Transverse colon (tissue), 4 donors: ENCODE data around the gene ANKMY2. TPM values are rescaled to one million over a fixed set of nuclear protein-coding genes. Genes with fewer than 3 reads are reported as not detected.

Experiments
- DNase-seq: peaks from one replicate; pipeline ENCODE4 v3.0.0-alpha.2; 2019
- H3K27ac ChIP-seq, 4 donors: fragments of 200-600 bp; sonication (generic); 2 replicates each; pipeline ENCODE4 v1.5.1; 2016 to 2018; ENCODE audit warnings: inconsistent platforms in 4 of 4
- H3K27me3 ChIP-seq: fragments of 200-600 bp; sonication (generic); 2 replicates; pipeline ENCODE4 v1.5.1; 2017; ENCODE audit warnings: inconsistent platforms
- H3K36me3 ChIP-seq, 4 donors: fragments of 200-600 bp; sonication (generic); 2 replicates each; pipeline ENCODE4 v1.5.1; 2017 to 2019; ENCODE audit warnings: inconsistent platforms in 4 of 4
- H3K4me1 ChIP-seq, 4 donors: fragments of 200-600 bp; sonication (generic); 2 replicates each; pipeline ENCODE4 v1.5.1; 2017 to 2020; ENCODE audit warnings: inconsistent platforms in 4 of 4
- H3K4me3 ChIP-seq, 4 donors: fragments of 200-600 bp; sonication (generic); 1 replicate in 1 of 4; 2 replicates in 3 of 4; pipeline versions ENCODE4 v1.5.1 to v1.6.1; 2017 to 2019; ENCODE audit warnings: inconsistent platforms in 4 of 4
- H3K9me3 ChIP-seq, 2 donors: fragments of 200-600 bp; sonication (generic); 2 replicates each; pipeline ENCODE4 v1.5.1; 2017 to 2019; ENCODE audit warnings: inconsistent platforms in 2 of 2
- EP300 ChIP-seq: sonication (generic); formaldehyde crosslinking; IDR thresholded peaks from one replicate; pipeline ENCODE4 v1.6.1; 2017; ENCODE audit warnings: antibody characterized with exemption, low read depth
- POLR2A ChIP-seq: fragments of 450-650 bp; IDR thresholded peaks from one replicate; pipeline ENCODE4 v1.6.1; 2016; ENCODE audit warnings: antibody characterized with exemption, mild to moderate bottlenecking, moderate library complexity
- POLR2AphosphoS5 ChIP-seq, 3 donors: sonication (generic); formaldehyde crosslinking; IDR thresholded peaks; one replicate each; pipeline ENCODE4 v1.6.1; 2016; ENCODE audit warnings: antibody characterized with exemption in 3 of 3
- WGBS, 2 donors: methylation state at CpG; one replicate each; pipeline ENCODE4 v1.1.5; 2018; ENCODE audit warnings: low coverage in 1 of 2; 5-methylcytosine and 5-hydroxymethylcytosine counted together
- in situ Hi-C, 4 donors: fragments of 200-750 bp; cut with MboI; loops; one replicate each; pipeline versions ENCODE4 v1.15.0 to v1.15.1; 2017; ENCODE audit warnings: low sequenced_read_pairs in 3 of 4, low pct_ligation_motif_present in 1 of 4, low pct_unique_long_range_greater_than_20kb in 1 of 4
- intact Hi-C: fragments of 100-400 bp; cut with DNase I; formaldehyde crosslinking; loops from one replicate; pipeline ENCODE4 v1.15.1; 2023; ENCODE audit warnings: low total_unique reads
- total RNA-seq, 4 donors: library from RNA; depleted of rRNA; stranded (reverse); fragments of >200 nt; gene quantifications; one replicate each; pipeline ENCODE4 v1.1.0, GENCODE V29; 2016
- TF ChIP-seq, protein P1 (sequence below), 5 experiments: fragments of 200-600 bp in 3 of 5; fragments of 450-650 bp in 2 of 5; sonication (generic) in 3 of 5; IDR thresholded peaks; 1 replicate in 2 of 5; 2 replicates in 3 of 5; pipeline ENCODE4 v1.5.1; 2016 to 2017; ENCODE audit warnings: antibody characterized with exemption in 5 of 5, inconsistent platforms in 3 of 5, mild to moderate bottlenecking in 2 of 5, moderate library complexity in 1 of 5

Gene ANKMY2
- total RNA-seq, 4 donors from 2014 or later: 0.75 to 22.5 (median 12.0) TPM

DNA sequence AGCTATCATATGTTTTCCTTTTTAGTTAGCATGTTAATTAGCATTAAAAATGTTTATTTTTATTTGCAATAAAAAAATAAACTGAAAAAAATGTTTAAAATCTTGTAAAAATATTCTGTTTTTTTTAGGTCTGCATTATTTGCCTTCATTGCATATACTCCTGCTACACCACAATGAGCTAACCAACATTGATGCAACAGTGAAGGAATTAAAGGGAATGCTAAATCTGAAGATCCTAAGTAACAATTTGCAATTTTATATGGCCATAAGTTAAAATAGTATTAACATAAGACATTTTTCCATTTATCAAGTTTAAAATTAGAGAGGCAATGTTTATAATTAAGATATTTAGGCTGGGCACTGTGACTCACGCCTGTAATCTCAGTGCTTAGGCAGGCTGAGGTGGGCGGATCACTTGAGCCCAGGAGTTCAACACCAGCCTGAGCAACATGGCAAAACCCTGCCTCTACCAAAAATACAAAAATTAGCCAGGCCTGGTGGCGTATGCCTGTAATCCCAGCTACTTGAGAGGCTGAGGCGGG is 86.7 kb downstream of the ANKMY2 start:
- Histone ChIP-seq H3K4me3 (no peak overlapping the region), H3K4me1 (no peaks in the 10 kb centered on the region), H3K36me3 (no peaks in the 10 kb centered on the region), H3K27ac (no peak overlapping the region), H3K27me3 (no peaks in the 10 kb centered on the region), H3K9me3 (no peaks in the 10 kb centered on the region)
- no peak for DNase-seq
- intact Hi-C loops (no loop called here), in situ Hi-C loops (loop anchor here in 2 of 4 donors (25.0 kb wide), 2 partner anchors 122 to 472 kb away; no protein-coding TSS in a partner anchor)
- TF ChIP-seq, protein P1, sequence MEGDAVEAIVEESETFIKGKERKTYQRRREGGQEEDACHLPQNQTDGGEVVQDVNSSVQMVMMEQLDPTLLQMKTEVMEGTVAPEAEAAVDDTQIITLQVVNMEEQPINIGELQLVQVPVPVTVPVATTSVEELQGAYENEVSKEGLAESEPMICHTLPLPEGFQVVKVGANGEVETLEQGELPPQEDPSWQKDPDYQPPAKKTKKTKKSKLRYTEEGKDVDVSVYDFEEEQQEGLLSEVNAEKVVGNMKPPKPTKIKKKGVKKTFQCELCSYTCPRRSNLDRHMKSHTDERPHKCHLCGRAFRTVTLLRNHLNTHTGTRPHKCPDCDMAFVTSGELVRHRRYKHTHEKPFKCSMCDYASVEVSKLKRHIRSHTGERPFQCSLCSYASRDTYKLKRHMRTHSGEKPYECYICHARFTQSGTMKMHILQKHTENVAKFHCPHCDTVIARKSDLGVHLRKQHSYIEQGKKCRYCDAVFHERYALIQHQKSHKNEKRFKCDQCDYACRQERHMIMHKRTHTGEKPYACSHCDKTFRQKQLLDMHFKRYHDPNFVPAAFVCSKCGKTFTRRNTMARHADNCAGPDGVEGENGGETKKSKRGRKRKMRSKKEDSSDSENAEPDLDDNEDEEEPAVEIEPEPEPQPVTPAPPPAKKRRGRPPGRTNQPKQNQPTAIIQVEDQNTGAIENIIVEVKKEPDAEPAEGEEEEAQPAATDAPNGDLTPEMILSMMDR (IDR thresholded peaks at IDR 0.05): no peak
- TF ChIP-seq POLR2AphosphoS5 (IDR thresholded peaks at IDR 0.05): no peak
- no peak for TF ChIP-seq POLR2A
- no peak for TF ChIP-seq EP300
- WGBS, 2 donors: 94% methylated on average over 2 to 4 of the region's 4 CpGs

DNA sequence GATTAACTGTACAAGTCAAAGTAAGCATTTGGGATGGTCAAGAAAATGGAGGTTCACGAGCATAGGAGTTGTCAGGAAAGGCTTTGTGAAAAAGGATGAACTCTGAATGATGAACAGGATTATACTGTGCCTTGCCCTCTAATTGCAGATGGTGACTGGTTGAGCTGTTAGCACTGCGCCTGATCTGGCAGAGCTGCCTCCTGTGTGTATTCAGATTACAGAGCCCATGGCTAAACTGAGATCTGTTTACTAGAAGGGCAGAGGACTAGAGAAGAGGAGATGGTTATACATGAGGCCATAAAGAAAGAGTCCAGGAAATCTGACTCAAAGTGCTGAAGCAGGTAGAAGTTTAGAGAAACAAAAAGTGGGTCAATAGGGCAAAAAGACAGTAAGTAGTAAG is 89.2 kb downstream of the ANKMY2 start:
- no peak overlapping the region for H3K4me3 ChIP-seq
- TF ChIP-seq, protein P1 (IDR thresholded peaks at IDR 0.05): no peak
- TF ChIP-seq POLR2AphosphoS5 (IDR thresholded peaks at IDR 0.05) (no peak), POLR2A (no peak), EP300 (no peak)
- in situ Hi-C loops (loop anchor here in 2 of 4 donors (25.0 kb wide), 2 partner anchors 119 to 469 kb away; no protein-coding TSS in a partner anchor), intact Hi-C loops (no loop called here)
- no peaks in the 10 kb centered on the region for H3K36me3 ChIP-seq
- no peak overlapping the region for H3K27ac ChIP-seq
- no peaks in the 10 kb centered on the region for H3K4me1 ChIP-seq
- no peaks in the 10 kb centered on the region for H3K27me3 ChIP-seq
- 50 to 89% methylated on average over 2 of the region's 2 CpGs for WGBS, 2 donors
- H3K9me3 ChIP-seq: no peaks in the 10 kb centered on the region
- no peak for DNase-seq

DNA sequence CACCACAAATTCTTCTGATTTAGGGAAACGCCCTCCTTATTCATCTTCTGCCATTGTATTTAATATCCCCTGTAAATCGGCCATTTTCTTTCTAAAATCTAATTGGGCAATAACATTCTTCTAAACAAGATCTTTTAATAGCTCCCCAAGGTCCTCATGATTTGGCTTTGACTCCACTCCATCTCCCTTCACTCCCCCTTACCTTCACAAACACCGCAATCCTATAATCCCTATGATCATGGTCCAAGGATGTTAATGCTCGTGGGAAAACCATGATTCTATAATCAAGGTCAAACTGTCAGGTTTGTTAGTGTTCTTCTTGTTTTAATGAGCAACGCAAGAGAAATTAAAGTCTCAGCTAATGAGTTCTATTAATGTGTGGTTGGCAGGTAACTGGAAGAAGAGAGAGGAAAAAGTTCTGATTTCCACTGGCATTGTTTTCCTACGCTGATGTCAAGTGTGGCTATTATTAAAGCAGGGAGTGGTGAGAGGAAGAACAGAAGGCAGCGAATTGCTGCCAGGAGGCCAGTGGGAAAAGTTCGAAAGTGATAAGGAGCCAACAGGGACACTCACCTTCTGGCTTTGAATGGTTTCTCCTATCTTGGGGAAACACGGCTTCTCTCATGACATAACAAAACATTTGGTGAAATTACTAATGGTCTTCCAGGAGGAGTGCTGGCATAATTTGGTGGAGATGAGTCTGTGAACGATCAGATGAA is 90.9 kb downstream of the ANKMY2 start:
- TF ChIP-seq EP300: no peak
- TF ChIP-seq POLR2AphosphoS5 (IDR thresholded peaks at IDR 0.05): no peak
- no peak for TF ChIP-seq POLR2A
- TF ChIP-seq, protein P1 (IDR thresholded peaks at IDR 0.05): no peak
- Histone ChIP-seq H3K36me3 (no peaks in the 10 kb centered on the region), H3K4me3 (no peak overlapping the region), H3K9me3 (no peaks in the 10 kb centered on the region), H3K4me1 (no peaks in the 10 kb centered on the region), H3K27me3 (no peaks in the 10 kb centered on the region), H3K27ac (no peak overlapping the region)
- no peak for DNase-seq
- intact Hi-C loops (no loop called here), in situ Hi-C loops (loop anchor here in 2 of 4 donors (25.0 kb wide), 2 partner anchors 117 to 467 kb away; no protein-coding TSS in a partner anchor)
- WGBS, 2 donors: 76 to 90% methylated on average over 8 to 10 of the region's 10 CpGs

DNA sequence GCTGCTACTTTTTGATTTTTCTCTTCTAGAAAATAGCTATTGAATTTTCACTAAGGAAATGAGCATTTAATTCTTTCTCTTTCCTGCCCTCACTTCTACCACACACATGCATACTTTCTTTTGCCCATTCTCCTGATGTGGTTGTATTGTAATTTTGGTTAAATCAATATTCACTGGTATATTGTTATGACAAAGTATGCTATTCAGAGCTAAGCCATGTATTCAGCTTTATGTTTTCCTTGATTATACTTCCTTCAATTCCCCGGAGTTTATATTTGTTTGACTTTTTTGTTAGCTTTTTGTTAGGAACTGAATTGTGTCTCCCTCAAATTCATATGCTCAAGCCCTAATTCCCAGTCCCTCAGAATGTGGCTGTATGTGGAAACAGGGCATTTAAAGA is 94.9 kb downstream of the ANKMY2 start:
- WGBS, 2 donors: 50 to 61% methylated on average over 1 of the region's 1 CpG
- in situ Hi-C loops: loop anchor here in 2 of 4 donors (25.0 kb wide), 2 partner anchors 113 to 463 kb away; no protein-coding TSS in a partner anchor

More for the DNA sequence above, 94.9 kb downstream of the ANKMY2 start:
- Histone ChIP-seq H3K4me1 (no peaks in the 10 kb centered on the region), H3K27me3 (no peaks in the 10 kb centered on the region), H3K36me3 (no peaks in the 10 kb centered on the region), H3K27ac (no peak overlapping the region), H3K9me3 (no peaks in the 10 kb centered on the region), H3K4me3 (no peak overlapping the region)
- intact Hi-C loops: no loop called here
- DNase-seq: no peak
- TF ChIP-seq, protein P1 (IDR thresholded peaks at IDR 0.05): no peak

Other genes starting within 250 kb of the ANKMY2 start
- 1 to 10 TPM in 3 of 4 donors, under 1 TPM in 1; 0.80 to 2.6 (median 1.8) TPM for gene CRPPA, start 224.2 kb downstream of the ANKMY2 start, total RNA-seq
- 10 to 100 TPM in 1 of 4 donors, 1 to 10 TPM in 3; 1.5 to 23.2 (median 4.0) TPM for gene SOSTDC1, start 180.0 kb downstream of the ANKMY2 start, total RNA-seq
- not detected for gene LRRC72, start 118.9 kb downstream of the ANKMY2 start, total RNA-seq
- gene BZW2, start 427 bp upstream of the ANKMY2 start, total RNA-seq: 100 to 1,000 TPM in 1 of 4 donors, 10 to 100 TPM in 3; 16.1 to 135 (median 70.9) TPM
- gene TSPAN13, start 108.0 kb upstream of the ANKMY2 start, total RNA-seq: 10 to 100 TPM in 3 of 4 donors, 1 to 10 TPM in 1; 6.8 to 44.4 (median 21.4) TPM
- 100 to 1,000 TPM in 3 of 4 donors, 10 to 100 TPM in 1; 32.9 to 297 (median 215) TPM for gene AGR2, start 159.2 kb upstream of the ANKMY2 start, total RNA-seq
- 100 to 1,000 TPM in 3 of 4 donors, 10 to 100 TPM in 1; 65.1 to 216 (median 126) TPM for gene AGR3, start 236.2 kb upstream of the ANKMY2 start, total RNA-seq